MM.1S (cell line): Measurements from ENCODE around the gene ENTPD5.

Experiments
- CTCF ChIP-seq: fragments of 300-600 bp; sonication (generic); IDR thresholded peaks from 2 replicates; pipeline ENCODE4 v1.5.1; 2016; ENCODE audit warnings: antibody characterized with exemption, low read length, mixed read lengths
- EZH2 ChIP-seq: fragments of 300-600 bp; sonication (generic); optimal IDR thresholded peaks from 2 replicates; pipeline ENCODE3; 2017; ENCODE audit warnings: low read depth, mild to moderate bottlenecking, antibody characterized with exemption, low read length, mixed read lengths

GRCh38 chr14:73935666-73936065 lies 83.4 kb downstream of the ENTPD5 start:
- TF ChIP-seq CTCF: peak; percentile 11; the same call in 1 of the 2 replicates
- no peak for TF ChIP-seq EZH2
